Stimulated activated CD8-positive, alpha-beta memory T cell treated with anti-CD3 and anti-CD28 coated beads, Interleukin-7, amount 100 ng/mL, for 1 hour (primary cell): ENCODE results near the gene LENG8.
"Not testable (repeated sequence)": the region's sequence is repeated elsewhere in the genome, so short reads cannot be mapped to it uniquely, and the experiment has no call there.

Experiments used
- DNase-seq, 2 donors: peaks; one replicate each; pipeline ENCODE4 v3.0.0-alpha.2; 2020; ENCODE audit warnings: low read depth in 2 of 2

LENG8 gene

DNA sequence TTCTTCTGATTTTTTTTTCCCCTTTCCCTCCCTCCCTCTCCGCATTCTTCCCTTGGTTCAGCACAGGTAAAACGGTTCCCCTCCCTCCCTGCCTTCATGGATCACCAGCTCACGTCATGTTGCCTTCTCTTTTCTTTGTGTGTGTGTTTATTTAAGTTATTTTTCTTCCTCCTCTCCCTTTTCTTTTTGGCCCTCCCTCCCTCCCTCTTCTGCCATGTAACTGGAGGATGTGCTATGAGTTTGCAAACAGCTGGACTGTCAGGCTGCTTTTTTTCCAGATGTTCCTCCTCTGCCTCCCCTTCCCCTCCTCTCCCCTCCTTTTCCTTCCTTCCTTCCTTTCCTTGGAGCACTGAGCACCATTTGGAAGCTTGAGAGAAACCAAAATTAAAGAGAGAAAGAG, 12.6 kb downstream of the LENG8 start:
- no peak for DNase-seq

DNA sequence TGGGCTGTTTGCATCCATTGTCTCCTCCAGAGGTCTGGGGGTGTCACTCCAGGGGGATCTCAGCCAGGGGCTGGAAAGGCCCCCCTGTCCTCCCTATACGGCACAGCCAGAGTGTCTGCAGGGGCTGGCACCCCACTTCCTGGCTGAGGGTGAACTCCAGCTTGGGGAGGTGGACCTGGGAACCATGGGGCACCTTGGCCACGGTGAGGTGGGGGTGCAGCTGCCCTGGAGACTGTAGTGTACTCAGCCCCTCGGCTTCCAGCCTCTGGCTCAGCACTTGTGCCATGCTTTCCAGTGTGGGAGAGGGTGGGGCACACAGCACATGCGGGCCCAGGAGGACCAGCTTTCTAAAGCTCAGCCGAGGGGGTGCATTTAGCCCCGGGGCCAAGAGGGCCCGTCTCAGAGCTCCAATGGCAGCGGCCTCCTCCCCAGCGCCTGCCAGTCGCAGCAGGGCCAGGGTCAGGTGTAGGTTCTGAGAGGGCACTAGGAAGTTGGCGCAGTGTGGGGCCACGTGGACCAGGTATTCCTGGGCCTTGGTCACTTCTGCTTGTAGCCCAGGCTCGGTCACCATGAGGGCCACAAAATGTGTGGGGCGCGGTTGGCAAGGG, 13.2 kb downstream of the LENG8 start:
- DNase-seq = no peak

DNA sequence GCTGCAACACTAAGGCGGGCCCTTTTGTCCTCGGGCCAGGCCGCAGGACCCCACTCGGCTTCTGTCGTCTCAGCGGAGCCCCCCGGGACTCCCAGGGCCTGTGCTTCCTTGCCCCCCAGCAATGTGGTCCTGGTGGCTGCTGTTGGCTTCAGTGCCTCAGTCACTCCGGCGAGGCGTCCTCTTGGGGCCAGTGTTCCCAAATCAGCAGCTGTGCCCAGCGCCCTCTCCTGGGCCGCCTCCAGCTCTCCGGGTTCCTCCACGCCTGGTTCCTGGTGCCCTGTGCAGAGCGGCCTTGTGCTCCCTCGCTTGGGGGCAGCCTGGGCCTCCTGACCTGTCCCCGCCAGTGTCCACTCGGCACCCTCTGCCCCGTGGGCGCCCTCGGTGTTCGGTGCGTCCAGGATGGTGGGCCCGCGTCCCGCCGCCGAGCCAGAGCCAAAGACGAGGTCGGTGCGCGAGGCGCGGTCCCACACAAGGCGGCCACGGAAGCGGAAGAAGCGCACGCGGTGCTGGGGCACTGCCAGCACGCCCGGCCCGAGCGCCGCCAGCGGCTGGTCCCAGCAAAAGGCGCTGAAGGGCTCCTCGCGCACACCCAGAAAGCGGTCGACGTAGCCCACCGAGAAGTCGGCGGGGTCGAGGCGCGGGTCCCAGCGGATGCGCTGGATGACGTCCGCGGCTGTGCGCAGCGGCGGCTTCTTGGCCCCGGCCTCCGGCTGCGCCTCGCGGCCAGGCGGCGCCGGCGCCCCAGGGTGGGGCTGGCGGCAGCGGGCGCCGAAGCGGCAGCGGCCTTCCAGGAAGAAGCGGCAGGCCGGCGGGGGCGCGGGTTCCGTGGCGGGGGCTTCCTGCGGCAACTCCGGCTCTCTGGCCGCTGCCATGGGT, 13.9 kb downstream of the LENG8 start:
- peak; percentile 31 to 38 for DNase-seq

DNA sequence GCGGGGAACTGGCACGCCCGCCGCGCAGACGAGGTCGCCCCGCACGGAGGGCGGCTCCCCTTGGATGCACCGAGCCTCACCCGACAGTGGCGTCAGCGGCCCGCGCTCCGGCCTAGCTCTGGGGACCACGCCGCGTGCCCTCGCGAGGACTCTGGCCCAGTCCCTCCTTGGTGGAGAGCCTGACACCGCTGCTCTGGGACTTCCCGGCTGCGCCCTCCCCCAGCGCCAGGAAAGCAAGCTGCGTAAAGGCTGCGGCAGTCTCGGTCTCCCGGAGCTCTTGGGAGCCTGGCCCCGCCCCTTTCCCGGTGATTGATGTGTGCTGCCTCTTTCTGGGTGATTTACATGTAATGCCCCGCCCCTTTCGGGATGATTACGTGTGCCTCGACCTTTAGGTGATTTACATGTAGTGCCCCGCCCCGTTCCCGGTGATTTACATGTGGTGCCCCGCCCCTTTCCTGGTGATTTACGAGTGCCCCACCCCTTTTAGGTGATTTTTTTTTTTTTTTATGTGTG, 14.6 kb downstream of the LENG8 start, which contains the start of gene LENG9:
TSS of gene LENG9 (minus strand) at position 248 of the 513 bp plus-strand sequence. CDS start 252 bp downstream, outside the sequence.
- peak; percentile 72 to 81 for DNase-seq

DNA sequence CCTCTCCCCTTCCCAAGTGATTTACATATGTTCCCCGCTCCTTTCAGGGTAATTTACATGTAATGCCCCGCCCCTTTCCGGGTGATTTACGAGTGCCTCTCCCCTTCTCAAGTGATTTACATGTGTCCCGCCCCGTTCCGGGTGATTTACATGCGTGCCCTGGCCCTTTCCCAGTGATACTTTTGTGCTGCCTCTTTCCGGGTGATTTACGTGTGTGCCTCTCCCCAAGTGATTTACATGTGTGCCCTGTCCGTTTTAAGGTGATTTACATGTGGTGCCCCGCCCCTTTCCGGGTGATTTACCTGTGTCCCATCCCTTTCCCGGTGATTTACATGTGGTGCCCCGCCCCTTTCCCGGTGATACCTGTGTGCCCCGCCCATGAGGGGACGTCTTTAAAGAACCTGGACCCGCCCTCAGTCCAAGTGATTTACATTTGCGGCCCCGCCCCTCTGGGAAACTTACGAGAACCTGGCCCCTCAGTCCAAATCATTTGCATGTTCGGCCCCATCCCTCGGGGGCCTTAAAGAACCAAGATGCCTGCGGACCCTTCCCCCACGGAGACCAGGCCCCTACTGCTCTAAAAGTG, 15.1 kb downstream of the LENG8 start:
- DNase-seq = peak; percentile 38 to 59

DNA sequence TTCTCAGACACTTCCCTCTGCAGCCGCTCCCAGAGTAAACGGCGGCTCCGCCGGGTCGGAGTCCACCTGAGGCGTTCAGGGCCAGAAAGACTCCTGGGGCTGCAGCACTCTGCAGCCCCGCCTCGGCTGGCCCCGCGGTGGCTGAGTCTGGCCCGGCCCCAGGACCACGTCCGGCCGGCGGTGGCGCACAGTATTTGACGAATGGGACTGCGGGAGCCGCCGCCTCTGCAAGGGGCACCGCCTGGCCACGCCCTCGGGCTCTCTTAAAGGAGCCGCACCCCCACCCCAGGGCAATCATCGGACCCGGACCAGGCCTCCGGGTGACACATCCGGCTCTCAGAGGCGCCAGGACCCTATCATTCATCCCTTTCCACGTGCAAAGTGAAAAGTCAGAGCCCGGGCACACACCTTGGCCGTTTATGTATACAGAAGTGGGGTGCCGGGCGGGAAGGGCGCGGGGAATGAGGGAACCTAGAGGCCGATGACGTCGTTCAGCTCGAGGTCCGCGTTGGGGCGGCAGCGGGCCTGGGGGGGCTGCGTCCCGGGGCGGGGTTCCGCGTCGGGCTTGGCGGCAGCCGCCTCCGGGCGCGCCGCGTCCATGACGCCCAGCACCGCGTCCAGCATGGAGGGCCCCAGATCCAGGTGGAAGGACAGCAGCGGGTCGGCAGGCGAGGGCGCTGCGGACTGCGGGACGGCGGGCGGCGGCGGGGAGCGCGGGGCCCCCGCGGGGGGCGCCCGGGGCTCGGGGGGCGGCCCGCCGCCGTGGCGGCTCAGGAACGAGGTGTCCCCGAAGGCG, 15.8 kb downstream of the LENG8 start:
- peak; percentile 30 to 36 for DNase-seq

DNA sequence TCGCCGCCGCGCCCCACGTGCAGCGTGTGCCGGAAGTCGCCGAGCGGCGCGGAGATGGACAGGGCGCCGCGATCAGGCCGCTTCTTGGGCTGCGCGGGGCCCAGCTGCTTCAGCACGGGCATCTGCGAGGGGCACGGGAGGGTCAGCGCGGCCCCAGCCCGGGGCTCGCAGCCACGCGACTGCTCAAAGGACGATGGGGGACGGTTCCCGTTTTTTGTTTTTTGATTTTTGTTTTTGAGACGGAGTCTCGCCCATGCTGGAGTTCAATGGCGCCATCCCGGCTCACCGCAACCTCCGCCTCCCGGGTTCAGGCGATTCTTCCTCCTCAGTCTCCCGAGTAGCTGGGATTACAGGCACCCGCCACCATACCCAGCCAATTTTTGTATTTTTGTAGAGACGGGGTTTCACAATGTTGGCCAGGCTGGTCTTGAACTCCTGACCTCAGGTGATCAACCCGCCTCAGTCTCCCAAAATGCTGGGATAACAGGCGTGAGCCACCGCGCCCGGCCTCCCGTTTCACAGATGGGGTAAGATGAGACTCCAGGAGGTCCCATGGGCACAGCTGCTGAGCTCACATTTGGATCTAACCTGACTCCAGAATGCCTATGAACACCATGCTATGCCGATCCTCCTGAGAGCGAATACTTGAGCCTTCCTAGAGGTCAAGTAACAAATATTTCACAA, 16.6 kb downstream of the LENG8 start:
- DNase-seq = no peak

DNA sequence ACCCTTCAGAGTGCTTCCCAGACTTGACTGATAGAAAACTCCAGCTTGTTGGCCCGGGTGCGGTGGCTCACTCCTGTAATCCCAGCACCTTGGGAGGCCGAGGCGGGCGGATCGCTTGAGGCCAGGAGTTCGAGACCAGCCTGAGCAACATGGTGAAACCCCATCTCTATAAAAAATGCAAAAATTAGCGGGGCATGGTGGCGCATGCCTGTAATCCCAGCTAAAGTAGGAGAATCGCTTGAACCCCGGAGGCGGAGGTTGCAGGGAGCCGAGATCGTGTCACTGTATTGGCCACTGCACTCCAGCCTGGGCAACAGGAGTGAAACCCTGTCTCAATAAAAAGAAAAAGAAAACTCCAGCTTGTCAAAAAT, 17.1 kb downstream of the LENG8 start:
- DNase-seq = not testable (repeated sequence)

DNA sequence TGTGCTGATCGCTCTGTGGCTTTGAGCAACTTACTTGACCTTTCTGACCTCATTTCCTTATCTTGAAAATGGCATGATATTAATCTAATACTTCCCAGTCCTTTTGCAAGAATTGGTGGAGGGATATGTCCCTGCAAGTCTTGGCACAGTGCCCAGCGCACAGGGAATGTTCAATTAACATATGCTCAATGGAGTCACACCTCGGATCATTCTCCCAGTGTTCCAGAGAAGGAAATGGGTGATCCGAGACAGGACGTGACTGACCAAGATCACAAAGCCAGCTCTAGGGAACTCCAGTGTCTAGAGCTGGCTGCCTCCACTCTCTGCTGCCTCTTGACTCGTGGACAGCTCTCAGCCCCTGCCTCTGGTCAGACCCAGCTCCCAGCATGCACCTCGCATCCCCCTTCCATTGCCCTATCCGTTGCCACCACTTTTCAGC, 20.5 kb downstream of the LENG8 start:
- no peak for DNase-seq

DNA sequence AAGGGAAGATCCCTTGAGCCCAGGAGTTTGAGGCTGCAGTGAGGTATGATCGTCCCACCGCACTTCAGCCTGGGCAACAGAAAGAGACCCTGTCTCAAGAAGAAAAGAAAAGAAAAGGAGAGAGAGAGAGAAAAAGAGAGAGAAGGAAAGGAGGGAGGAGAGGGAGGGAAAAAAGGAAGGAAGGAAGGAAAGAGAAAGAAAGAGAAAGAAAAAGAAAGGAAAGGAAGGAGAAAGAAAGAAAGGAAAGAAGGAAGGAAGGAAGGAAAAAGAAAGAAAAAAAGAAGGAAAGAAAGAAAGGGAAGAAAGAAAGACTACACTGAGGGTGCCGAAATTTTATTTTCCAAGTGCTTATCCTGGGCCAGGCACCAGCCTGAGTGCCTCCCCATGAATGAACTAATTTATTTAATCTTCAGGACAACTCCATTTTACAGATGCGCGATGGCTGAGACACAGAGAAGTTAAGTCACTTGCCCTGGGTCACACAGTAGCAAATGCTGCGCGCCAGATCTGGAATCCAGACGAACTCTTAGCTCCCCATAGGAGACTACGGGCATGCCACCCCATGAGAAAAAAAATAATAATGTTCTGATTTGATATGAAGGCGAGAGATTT, 21.4 kb downstream of the LENG8 start:
- DNase-seq = no peak

DNA sequence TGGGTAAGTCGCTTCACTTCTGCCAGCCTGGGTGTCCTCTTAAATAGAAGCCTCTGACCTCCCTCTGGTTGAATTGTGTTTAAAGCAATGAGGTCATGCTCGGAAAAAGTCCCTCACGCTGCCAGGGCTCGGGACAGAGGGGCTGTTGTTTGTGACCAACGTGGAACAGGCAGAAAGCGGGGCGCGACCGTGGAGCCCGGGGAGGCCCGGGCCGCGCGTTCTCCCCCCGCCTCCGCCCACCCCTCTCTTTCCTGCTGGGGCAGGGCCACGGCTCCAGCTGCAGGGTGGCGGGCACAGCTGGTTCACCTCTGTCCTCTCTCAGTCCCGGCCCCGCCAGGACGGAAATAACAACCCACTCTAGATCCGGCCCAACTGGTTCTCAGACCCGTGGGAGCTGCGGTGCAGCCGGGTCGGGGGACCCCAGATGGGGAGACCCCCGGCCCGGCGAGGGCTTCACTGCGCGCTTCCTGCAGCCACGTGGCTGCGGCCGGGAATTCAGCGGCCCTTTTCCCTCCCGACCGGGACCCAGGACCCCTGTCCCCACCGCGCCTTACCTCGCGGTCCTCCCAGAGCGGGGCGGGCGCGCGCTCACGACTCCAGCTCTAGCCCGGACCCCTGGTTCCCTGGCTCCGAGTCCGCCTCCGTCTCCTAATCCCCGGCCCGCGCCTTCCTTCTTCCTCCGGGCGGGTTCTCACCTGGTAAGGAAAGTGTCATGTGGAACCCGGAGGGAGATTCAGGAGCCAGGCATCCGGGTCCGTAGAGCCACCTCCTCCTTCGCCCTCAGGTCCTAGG, 22.2 kb downstream of the LENG8 start:
- DNase-seq = no peak

DNA sequence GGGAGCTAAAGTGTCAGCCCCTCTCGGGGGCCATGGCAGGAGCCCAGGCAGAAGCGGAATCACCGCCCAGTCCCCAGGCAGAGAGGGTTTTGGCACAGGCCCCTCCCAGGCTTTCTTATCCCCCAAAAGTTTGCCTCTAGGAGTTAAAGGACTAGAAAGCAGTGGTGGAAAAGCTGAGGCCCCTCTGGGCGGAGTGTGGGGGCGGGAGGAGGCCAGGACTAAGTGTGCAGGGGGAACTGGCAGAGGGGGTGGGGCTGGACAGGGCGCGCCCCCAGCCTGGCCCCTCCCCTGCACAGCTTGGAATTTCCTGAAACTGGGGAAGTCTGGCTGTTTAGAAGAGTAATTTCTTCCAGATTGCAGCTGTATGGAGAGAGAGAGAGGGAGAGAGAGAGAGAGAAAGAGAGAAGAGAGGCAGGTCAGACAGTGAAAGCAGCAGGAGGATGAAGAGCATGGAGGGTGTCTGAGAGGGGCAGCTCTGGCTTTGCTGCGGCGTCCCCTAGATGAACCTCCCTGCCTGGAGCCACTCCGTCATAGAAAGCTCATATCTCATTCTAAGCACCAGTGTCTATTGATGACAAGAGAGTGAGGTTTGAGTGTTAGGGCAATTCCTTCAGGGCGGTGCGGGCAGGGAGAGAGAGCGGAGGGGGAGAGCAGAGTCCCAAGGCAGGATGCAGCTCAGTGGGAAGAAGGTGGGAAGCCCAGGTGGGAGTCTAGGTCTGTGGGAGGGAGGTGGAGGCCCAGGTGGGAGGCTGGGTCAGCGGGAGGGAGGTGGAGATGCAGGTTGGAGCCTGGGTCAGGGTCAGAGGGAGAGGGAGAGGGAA, 24.3 kb downstream of the LENG8 start, which contains the start of gene CDC42EP5:
TSS of gene CDC42EP5 (minus strand) at position 226 of the 821 bp plus-strand sequence. CDS start 7,749 bp downstream, outside the sequence.
- DNase-seq = no peak

DNA sequence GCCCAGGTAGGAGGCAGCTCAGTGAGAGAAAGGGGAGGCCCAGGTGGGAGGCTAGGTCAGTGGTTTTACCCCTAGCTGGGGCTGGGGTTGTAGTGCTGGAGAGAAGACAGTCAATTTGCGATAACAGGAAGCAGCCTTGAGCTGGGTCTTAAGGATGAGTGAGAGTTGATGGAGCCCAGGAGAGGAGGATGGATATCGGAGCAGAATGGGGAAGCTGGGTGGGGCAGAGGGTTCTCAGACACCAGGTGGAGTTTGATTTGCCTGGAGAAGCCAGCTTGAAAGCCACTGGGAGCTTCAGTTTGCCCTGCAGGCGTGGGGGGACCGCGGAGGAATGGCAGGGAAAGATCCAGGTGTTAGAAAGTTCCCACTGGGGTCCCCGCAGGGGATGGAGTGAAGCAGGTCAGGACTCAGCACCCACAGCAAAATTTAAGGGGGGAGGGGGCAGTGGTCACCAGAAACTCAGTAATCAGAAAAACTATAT, 24.9 kb downstream of the LENG8 start:
- no peak for DNase-seq

DNA sequence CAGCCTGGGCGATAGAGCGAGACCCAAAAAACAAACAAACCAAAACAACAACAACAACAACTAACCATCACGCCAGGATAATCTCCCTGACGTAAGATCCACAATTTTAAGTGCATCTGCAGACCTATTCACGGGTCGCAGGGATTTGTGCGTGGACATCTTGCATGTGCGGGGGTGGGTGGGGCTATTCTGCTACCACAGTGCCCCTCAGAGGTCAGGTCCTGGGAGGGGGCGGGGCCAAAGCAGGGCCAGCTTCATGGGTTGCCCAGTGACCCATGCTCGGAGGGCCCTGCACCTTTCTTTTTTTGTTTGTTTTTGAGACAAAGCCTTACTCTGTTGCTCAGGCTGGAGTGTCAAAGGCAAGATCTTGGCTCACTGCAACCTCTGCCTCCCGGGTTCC, 26.7 kb downstream of the LENG8 start:
- no peak for DNase-seq

DNA sequence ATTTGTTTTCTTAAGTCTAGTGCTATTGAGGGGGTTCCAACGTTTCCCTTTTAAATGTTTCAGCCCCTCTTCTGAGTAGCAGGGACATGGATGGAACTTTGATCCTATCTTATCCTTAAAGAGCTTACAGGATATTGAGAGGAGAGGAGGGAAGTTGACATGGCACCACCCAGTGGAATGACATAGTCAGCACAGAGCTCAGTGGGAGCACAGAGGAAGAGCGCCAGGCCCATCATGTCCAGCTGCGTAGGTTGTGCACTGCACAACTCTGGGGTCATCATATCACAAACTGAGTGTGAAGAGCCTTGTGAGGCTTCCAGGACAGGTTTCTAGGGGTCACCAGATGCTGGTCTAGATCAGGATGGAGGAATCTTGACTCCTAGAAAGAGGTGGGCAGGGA, 28.7 kb downstream of the LENG8 start:
- DNase-seq = no peak

DNA sequence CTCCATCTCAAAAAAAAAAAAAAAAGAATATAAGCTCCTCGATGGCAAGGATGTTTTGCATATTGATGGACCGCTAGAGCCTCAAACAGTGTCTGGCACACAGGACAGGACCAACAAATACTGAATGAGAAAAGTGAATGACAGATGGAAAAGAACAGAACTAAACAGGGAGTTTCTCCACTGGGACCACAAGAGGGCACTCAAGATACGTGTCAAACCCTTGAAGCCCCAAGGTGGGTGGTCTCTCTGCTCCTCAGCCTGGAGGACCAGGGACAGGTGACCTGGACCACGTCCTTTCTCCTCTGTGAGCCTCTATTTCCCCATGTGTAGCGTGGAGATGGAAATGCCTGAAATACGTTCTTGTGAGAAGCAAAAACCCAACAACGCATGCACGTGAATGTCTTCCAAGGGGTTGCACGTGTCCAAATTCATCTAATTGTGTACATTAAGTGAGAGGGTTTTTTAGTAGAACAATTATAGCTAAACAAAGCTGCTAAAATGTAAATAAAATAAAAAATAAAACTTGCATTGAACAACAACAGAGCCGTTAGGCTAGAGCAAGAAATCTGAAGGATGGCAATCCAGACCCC, 29.8 kb downstream of the LENG8 start:
- no peak for DNase-seq

DNA sequence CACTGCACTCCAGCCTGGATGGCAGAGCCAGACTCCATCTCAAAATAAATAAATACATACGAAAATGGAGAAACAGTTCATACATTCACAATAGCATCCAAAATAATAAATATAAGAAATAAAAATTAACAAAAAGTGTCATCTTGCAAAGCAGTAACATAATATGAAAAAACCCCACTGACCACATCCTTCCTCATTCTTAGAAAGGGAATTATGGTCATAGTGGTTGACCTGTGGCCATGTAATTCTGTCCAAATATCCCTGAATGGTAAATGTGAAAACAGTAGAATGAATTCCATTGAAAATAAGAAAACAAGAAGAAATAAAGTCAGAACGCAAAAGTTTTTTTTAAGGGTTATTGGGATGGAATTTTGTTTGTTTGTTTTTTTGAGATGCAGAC, 31.1 kb downstream of the LENG8 start:
- DNase-seq = no peak

DNA sequence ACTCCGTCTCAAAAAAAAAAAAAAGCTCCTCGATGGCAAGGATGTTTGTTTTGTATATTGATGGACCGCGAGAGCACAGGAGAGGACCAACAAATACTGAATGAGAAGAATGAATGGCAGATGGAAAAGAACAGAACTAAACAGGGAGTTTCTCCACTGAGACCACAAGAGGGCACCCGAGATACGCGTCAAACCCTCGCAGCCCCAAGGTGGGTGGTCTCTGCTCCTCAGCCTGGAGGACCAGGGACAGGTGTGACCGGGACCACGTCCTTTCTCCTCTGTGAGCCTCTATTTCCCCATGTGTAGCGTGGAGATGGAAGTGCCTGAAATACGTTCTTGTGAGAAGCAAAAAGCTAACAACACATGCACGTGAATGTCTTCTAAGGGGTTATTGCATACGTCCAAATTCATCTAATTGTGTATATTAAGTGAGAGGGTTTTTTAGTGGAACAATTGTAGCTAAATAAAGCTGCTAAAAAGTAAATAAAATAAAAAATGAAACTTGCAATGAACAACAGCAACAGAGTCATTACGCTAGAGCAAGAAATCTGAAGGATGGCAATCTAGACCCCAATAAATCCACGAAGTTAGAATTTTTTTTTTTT, 32.4 kb downstream of the LENG8 start:
- no peak for DNase-seq
